ENCODE measurements around the gene UNK.
"Not testable (repeated sequence)": the region's sequence is repeated elsewhere in the genome, so short reads cannot be mapped to it uniquely, and the experiment has no call there.

UNK gene

DNA sequence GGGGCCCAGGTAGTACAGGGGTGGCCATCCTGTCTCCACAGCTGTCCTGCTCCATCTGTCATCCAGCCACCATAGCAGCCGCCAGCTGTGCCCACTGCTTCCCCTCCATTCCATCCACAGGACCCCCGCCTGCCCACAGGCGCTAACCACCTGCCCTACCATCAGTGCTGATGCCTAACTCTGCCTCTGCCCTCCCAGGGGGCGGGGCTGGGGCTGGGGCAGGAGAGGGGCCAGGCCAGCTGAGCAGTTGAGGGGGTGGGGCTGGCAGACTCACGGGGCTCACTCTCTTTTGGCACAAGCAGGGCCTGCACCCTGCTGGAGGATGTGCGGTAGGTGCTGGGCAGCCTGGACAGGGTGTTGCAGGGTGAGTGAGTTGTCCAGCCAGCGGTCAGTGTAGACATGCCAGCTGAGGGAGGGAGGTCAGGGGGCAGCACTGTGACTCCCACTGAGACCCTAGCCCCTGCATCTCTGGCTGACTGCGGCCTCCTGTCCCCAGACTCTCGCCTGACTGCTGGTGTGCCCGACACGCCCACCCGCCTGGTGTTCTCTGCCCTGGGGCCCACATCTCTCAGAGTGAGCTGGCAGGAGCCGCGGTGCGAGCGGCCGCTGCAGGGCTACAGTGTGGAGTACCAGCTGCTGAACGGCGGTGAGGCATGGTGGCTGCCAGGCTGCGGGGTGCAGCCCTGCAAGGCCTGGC is 29.3 kb upstream of the UNK start:
- no peak for DNase-seq

DNA sequence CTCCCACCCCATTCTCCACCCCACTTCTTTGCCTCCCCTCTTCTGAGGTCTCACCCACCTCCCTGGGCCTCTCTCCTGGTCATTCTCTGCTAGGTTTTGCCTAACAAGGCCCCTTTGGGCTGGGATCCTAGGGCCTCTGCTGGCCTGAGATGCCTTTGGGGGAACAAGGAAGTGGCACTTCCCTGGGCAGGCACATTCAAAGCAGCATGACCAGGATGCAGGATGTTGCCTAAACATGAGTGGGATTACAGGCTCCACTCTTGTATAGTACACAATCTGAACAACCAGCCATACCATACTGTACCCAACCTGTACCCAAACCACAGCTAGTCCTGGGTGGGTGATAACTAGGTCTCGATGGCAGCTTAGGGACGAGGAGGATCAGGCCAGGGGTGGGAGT is 28.6 kb upstream of the UNK start:
- no peak for DNase-seq

DNA sequence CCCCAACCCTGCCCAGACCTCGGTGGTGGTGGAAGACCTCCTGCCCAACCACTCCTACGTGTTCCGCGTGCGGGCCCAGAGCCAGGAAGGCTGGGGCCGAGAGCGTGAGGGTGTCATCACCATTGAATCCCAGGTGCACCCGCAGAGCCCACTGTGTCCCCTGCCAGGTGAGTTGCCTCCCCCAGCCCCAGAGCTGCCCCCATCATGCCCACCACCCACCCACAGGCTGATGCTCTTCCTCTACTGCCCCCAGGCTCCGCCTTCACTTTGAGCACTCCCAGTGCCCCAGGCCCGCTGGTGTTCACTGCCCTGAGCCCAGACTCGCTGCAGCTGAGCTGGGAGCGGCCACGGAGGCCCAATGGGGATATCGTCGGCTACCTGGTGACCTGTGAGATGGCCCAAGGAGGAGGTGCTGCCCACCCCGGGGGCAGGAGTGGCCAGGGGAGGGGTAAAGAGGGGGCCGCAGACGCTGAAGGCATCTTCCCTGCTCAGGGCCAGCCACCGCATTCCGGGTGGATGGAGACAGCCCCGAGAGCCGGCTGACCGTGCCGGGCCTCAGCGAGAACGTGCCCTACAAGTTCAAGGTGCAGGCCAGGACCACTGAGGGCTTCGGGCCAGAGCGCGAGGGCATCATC is 28.0 kb upstream of the UNK start:
- no peak for DNase-seq

DNA sequence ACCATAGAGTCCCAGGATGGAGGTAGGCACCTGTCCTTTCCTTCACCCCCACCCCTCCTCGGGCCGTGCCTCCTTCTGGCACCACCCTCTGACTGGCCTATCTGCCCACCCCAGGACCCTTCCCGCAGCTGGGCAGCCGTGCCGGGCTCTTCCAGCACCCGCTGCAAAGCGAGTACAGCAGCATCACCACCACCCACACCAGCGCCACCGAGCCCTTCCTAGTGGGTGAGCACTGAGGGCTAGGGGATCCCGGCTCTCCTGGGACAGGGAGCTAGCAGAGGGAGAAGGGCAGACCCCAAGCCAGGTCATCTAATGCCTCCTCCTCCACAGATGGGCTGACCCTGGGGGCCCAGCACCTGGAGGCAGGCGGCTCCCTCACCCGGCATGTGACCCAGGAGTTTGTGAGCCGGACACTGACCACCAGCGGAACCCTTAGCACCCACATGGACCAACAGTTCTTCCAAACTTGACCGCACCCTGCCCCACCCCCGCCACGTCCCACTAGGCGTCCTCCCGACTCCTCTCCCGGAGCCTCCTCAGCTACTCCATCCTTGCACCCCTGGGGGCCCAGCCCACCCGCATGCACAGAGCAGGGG is 27.4 kb upstream of the UNK start:
- no peak for DNase-seq

DNA sequence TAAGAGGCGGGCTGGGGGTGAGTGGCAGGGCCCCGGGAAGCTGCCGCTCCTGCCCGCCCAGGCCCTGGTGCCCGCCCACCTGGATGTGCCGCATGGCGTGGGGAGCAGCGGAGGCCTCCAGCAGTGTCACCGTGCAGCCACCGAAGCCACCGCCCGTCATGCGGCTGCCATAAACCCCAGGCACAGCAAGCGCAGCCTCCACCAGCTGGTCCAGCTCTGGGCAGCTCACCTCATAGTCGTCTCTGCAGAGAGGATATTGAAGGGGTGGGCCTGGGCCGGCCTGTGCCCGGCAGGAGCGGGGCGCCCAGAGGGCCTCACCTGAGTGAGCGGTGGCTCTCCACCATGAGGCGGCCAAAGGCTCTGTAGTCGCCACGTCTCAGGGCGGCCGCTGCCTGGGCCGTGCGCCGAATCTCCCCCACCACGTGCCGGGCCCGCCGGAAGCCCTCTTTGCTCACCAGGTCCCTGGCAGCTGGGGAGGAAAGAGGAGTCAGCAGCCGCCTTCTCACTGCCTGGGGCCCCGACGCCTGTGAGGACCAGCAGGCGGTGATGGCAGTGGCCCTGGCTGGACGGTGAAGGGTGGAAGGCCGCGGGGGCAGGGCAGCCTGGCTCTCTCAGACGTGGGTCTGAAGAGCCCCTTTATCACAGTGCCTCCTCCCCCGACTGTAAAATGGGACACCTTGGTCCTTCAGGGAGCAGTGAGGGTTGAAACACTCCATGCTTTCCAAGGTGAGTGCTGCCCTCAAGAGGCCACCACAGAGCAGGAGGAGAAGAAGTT is 26.3 kb upstream of the UNK start:
- DNase-seq: no peak

DNA sequence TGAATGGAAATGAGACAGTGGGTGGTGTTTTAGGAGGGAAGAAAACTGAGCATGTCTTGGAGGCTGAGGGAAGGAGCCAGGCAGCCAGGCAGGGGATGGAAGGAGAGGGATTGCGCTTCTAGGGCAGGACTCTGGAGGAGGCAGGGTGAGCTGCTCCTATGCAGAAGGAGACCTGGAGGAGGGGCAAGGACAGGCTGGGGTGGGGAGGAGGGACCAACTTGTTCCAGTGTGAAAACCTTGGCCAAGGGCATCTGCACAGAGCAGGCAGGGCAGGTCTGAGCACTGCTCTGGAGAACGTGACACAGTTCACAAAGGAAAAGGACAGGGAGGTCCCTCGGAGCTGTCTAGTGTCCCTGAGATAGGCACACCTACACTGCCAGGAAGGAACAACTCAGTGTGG is 25.1 kb upstream of the UNK start:
- no peak for DNase-seq

DNA sequence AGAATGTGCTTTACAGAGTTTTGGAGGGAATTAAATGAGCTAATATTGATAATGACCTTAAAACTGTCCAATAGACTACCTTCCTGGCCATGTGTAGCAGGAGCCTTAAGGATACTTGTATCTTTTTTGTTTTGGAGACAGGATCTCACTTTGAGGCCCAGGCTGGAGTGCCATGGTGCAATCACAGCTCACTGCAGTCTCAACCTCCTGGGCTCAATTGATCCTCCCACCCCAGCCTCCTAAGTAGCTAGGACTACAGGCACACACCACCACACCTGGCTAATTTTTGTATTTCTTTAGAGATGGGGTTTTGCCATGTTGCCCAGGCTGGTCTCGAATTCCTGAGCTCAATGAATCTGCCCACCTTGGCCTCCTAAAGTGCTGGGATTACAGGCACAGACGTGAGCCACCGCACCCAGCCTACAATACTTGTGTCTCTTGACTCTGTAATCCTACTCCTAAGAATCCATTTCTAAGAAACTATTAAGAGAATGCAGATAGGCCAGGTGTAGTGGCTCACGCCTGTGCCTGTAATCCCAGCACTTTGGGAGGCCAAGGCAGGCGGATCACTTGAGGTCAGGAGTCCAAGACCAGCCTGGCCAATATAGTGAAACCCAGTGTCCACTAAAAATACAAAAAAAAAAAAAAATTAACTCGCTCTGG is 24.5 kb upstream of the UNK start:
- DNase-seq: not testable (repeated sequence)

DNA sequence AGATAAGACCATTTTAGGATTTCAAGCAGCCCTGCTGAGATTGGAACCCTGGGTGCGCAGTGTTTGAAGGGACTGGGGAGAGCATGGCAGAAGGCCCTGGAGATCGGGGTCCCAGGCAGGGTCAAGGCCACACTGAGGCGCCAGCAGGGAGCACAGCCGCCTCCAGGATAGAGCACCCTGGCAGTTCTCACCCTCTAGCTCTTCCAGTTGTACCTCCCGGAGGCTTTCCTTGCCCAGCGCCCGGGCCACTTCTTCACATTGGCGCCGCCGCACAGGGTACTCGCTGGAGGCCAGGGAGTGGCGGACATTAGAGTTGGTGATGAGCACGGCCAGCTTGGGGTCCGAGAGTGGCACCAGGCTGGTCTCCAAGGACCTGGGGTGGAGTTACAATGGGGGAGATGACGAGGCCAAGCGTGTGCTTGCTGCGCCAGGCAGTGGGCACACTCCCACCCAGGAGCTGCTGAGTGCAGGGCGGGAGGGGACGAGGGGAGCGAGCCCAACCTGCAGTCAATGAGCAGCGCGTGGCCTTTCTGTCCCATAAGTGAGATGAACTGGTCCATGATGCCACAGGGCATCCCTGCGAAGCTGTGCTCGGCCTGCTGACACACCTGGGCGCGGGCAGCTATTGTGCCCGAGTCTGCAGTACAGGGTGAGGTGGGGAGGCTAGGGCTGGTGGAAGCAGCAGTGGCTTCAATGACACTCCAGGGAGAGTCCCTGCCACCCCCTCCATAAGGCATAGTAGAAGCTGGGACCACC is 21.9 kb upstream of the UNK start:
- DNase-seq: no peak

DNA sequence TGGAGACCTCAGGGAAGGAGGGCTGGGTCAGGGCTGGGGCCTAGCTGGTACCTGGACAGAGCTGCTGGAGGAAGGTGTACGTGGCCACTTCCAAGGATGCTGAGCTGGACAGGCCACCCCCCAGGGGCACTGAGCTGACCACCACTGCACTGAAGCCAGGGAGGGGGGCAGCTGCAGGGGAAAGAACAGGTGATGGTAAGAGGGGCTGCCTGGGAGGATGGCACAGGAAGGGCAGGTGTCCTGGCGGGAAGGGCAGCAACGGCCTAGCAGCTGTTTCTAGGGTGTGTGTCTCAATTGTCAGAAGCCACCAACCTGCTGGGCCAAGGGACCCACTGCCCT is 21.4 kb upstream of the UNK start:
- no peak for DNase-seq

DNA sequence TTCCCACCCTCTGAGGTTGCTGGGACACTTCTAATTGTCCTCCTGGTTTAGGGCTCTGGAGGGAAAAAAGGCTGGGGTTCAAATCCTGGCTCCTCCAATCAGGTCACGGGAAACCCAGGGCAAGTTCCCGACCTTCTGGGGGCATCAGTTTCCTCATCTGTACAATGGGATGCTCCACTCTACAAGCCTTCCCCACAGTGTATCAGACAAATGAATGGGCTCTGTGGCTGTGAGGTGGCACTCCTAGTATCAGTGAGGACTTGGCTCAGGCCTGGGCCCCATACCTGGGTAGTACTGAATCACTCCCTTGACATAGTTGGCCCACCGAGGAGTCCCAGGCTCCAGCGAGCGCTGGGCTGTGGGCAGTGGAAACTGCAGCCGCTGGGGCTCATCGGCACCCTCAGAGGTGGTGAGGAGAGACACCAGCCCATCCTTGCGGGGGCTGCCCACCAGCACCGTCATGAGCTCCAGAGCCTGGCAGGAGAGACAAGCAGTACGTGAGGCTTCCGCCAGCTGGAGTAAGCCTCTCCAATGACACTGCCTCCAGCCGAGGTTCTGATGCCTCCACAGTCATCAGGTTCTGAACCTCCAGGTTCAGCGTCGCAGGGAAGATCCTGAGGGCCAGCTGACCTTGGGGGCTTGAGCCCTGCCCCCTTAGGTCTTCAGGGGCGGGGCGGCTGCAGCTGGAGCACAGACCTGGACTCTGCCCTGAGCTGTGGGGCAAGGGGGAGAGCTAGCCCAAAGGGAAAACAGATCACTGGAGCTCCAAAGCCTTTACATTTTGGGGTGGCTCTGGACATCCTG is 20.8 kb upstream of the UNK start:
- no peak for DNase-seq

DNA sequence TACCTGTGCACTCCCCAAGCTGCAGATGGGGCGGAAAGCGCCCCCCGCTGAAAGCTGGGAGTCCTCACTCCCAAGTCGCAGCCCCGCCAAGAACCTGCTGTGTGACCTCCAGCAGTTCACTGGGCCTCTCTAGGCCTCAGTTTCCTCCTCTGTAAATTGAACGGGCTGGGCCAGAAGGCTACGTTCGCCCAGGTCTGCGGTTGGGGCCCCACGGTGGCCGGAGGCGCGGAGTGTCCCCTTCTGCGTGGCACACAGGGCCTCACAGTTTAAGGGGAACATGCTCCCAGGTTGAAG is 20.2 kb upstream of the UNK start:
- no peak for DNase-seq

DNA sequence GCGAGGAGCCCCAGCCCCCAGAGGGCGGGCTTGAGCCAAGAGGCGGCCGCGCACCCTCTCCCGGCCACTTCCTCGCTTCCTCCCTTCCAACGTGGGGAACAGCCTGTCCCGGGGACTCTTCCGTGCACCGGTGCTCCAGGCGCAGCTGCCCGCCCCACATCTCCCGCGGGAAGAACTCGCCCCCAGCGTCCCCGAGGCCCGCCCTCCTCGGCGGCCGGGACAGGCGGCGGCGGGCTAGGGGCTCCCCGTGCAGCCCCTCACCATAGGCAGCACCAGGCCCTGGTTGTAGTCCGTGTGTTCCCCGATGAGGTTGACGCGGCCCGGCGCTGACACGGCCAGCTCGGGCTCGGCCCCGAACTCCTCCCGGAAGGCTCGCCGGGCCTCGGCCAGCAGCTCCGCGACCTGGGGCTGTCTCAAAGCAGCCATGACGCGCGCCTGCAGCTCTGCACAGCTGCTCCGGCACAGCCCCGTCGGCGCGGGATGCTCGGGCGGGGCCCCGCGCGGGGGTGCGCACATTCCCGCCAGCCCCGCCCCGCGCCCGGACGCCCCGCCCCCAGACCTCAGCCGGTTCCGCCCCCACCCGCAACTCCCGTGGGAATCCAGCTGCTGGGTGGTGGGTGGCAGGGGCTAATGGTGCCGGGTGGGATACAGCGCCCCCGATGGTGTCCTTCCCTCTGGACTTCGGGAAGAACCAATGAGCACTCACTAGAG is 19.7 kb upstream of the UNK start, which contains the start of gene GALK1:
GALK1 (minus strand) TSS at position 482 of the 711 bp plus-strand sequence; CDS start at position 426, 56 bp downstream.
- DNase-seq: peak; percentile 80

DNA sequence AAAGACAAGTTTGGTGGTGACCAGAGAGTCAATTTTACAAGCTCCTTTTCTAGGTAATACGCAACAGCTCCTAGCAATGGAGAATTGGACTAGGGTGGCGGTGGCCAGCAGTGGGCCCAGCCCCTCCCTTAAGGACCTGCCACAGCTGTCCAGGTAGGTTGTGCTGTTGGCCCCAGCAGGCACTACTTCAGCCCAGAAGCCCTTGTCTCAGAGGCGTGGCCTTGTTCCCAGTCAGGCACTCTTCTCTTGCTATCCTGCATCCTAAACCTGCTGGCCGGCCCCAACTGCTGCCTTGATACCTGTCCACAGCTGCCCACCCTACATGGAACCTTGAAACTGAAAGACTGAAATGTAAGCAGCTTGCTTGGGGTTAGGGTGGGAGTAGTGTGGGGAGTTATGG is 18.6 kb upstream of the UNK start:
- no peak for DNase-seq

DNA sequence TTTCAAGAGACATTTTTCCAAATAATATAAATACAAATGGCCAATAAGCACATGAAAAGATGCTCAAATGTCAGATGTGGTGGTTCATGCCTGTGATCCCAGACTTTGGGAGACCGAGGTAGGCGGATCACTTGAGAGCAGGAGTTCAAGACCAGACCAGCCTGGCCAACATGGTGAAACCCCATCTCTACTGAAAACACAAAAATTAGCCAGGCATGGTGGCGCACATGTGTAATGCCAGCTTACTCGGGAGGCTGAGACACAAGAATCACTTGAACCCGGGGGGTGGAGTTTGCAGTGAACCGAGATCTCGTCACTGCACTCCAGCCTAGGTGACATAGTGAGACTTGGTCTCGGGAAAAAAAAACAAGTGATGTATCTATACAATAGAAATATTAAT is 16.7 kb upstream of the UNK start:
- DNase-seq: no peak

DNA sequence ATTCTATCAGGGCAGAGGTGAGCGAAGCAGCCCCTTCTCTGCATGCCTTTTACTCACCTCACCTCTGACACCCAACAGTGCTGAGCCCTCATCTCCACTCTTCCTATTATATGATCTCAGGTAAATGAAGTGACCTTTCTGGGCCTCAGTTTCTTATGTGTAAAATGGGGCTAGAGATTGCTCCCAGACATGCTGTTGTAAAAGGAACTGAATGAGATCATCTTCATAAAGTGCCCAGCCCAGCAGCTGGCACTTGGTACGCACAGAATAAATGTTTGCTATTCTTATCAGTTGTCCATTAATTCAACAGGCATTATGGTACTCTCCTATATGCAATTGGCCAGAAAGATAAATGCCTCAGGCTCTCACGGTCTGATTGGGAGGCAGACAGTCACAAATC is 15.1 kb upstream of the UNK start:
- DNase-seq: peak; percentile 84

DNA sequence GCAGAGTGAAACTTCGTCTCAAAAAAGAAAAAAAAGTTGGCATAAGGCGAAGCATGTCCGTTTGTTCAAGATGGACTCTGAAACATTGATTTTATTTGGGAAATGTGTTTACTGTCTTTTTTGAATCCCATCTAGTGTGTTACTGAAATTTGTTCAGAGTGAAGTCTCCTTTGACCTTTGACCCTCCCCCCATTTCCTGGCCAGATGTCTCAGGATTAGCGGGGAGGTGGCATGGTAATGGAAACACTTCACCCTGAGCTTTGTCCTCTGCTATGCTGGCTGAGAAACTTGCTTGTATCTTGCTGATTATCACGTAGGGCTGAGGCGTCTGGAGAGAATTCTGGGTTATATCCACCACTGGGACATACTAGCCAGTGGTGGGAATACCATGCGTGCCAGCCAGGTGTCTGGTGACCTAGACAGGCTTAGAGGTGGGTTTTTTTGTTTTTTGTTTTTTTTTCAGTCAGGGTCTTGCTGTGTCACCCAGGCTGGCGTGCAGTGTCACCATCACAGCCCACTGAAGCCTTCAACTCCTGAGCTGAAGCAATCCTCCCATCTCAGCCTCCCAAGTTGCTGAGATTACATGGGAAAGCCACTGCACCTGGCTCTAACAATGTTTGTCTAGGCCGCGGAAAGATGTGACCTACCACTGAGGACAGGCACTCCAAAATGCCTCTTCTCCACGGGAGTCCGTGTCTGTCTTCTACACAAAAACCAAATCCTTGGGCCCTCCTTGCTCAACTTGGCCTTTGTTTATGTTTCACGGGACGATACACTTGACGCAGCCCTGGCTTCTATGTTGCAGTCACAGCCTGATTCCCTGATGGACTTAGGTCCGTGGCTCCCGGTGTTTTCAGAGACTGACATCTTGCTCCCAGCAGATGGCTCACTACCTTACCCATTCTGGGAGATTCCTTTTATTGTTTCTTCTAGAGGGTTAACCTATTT is 13.0 kb upstream of the UNK start:
- no peak for DNase-seq

DNA sequence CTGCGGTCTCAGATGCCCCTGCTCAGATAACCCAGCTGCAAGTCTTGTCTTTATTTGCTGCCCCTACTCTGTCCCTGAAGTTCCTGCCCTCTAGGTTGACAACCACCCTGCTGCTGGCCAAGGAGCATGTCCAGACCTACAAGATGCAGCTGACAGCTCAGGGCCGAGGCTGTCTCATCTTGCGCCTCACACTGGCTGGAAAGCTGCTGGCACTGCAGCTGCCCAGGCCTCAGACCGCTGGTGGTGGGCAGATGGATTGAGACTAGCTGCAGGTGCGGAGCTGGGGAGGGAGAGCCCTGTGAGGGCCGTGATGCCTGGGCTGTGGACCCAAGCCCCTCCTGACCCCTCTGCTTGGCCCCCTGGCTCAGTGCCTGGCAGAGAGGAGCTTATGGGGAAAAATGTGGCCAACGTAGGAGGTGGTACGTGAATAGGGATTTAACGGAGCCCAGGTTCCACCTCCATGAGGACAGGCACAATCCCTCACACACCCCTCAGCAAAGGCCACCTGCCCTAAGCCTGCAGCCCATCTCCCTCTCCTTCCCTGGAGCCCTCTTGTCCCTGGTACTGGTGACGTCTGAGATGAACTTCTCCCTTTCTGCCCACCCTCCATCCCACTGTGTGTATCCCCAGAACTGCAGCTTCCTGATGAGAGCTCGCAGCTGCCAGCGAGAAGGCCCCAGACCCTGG is 11.3 kb upstream of the UNK start:
- DNase-seq: no peak

DNA sequence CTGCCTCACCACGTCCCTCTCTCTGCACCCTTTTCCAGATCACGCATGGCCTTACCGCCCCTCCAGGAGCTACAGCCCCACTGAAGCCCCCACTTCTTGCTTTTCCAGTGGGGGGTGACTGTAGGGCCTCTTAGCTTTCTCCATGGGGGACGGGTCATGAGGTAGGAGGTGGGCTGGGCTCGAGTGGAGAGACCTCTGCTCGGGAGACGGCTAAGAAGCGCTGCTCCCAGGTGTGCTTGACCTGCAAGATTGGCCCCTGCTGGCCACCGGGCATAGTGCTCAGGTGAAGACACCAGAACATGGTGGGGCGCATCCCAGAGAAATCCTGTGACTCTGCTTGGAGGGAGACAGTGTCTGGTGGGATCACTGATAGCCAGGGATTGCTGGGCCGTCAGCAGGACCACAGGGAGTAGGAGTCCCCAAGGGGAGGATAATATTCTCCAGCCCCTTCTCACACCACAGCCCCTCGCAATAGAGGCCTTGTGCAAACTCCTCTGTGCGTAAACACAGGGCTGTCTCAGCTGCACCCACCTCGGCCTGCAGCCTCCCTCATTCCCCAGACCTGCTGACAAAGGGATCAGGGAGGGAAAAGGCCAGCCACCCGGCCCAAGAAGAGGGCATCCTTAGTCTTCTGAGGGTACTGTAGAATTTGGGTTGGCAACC is 10.7 kb upstream of the UNK start:
- no peak for DNase-seq

DNA sequence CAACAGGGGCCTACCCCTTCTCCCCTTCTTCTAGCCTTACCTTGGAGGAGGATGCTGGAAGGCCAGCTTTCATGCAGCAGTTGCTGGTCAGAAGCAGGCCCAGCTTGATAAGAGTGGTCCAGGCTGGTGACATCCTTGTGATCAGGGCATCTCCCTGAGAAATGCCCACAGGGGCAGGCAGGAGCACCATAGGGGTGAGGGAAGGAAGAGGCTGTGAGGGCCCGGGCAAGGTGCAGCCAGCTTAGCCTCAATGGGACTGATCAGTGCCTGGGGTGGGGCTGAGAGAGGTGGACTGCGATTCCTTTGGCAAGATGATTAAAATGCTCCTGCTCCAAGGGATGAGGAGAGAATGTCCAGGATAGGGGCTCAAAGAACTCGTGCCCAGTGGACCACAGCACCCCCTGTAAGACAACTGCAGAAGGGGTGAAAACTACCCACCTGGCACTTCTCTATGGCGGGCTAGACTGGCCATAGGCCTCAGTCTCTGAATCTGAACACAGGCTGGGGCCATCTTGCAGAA is 10.1 kb upstream of the UNK start:
- DNase-seq: no peak
